GM06990 (cell line): ENCODE results near the gene PTPRD.

ENCODE experiments used
- DNase-seq: peaks from one replicate; pipeline ENCODE4 v3.0.0-alpha.2; 2011; ENCODE audit not compliant: insufficient read length; ENCODE audit errors: extremely low read depth
- H3K27me3 ChIP-seq: replicated peaks from 2 replicates; pipeline ENCODE4 v1.6.0; 2011; ENCODE audit warnings: low read length; ENCODE audit not compliant: control insufficient read depth, insufficient read depth
- H3K36me3 ChIP-seq: 2 replicates; pipeline ENCODE4 v1.5.1; 2011; ENCODE audit warnings: low read length; ENCODE audit not compliant: control insufficient read depth, insufficient read depth
- H3K4me3 ChIP-seq: replicated peaks from 2 replicates; pipeline ENCODE4 v1.5.1; 2011; ENCODE audit warnings: low read depth, mild to moderate bottlenecking, control low read depth, low read length
- TF ChIP-seq, protein P1 (sequence below): IDR thresholded peaks from 2 replicates; pipeline ENCODE4 v1.5.1; 2011; ENCODE audit warnings: low read length, control low read depth, mild to moderate bottlenecking, inconsistent platforms; ENCODE audit not compliant: insufficient read depth, poor library complexity, severe bottlenecking

Gene PTPRD

DNA sequence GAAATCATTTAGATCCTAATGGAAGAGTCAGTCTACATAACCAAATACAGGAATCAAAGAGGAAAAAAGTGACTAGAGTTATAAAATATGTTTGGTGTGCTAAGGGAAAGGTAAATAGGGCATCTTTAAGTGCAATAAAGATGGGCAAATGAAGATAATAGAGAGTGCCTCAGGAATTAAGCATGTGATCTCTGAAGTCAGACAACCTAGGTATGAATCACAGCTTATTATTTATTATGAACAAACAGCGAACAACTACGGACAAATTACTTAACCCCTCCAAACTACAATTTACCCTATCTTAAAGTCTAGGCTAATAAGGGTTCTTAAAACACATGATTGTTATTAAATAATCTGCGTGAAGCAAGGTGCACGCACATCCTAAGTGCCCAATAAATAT is 1903.1 kb downstream of the PTPRD start:
- H3K4me3 ChIP-seq: no peak overlapping the region
- no peak for DNase-seq
- TF ChIP-seq, protein P1, sequence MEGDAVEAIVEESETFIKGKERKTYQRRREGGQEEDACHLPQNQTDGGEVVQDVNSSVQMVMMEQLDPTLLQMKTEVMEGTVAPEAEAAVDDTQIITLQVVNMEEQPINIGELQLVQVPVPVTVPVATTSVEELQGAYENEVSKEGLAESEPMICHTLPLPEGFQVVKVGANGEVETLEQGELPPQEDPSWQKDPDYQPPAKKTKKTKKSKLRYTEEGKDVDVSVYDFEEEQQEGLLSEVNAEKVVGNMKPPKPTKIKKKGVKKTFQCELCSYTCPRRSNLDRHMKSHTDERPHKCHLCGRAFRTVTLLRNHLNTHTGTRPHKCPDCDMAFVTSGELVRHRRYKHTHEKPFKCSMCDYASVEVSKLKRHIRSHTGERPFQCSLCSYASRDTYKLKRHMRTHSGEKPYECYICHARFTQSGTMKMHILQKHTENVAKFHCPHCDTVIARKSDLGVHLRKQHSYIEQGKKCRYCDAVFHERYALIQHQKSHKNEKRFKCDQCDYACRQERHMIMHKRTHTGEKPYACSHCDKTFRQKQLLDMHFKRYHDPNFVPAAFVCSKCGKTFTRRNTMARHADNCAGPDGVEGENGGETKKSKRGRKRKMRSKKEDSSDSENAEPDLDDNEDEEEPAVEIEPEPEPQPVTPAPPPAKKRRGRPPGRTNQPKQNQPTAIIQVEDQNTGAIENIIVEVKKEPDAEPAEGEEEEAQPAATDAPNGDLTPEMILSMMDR: no peak
- no peaks in the 10 kb centered on the region for H3K27me3 ChIP-seq
- H3K36me3 ChIP-seq: no peaks in the 10 kb centered on the region

- TF ChIP-seq, protein P1: no peak
Measured at GRCh38 chr9:8708728-8709127, 1904.1 kb downstream of the PTPRD start.

DNA sequence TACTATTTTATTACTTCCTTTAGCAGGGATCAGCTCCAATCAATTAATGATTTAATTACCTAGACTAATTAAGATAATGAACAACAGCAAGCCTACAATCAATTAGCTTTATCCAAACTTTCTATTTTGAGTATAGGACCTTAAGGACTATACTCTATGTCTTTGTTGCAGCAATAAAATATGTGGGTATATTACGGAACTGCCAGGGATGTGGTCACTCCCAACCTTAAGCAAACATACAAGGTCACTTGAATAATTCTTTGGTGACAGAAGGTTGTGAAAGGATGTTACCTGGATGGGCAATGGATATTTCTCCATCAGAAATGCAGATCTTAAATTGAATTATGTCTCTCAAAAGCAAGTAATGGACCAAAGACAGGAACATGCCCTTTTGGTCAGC is 1905.8 kb downstream of the PTPRD start:
- no peaks in the 10 kb centered on the region for H3K36me3 ChIP-seq
- H3K27me3 ChIP-seq: no peaks in the 10 kb centered on the region
- H3K4me3 ChIP-seq: no peak overlapping the region
- TF ChIP-seq, protein P1: no peak
- DNase-seq: no peak

More at GRCh38 chr9:8708728-8709127, 1904.1 kb downstream of the PTPRD start:
- Histone ChIP-seq H3K4me3 (no peak overlapping the region), H3K27me3 (no peaks in the 10 kb centered on the region), H3K36me3 (no peaks in the 10 kb centered on the region)
- DNase-seq: no peak

GRCh38 chr9:8706531-8706930 is 1906.3 kb downstream of the PTPRD start:
- Histone ChIP-seq H3K27me3 (no peaks in the 10 kb centered on the region), H3K36me3 (no peaks in the 10 kb centered on the region), H3K4me3 (no peak overlapping the region)
- no peak for DNase-seq
- TF ChIP-seq, protein P1: no peak

- DNase-seq: no peak
- Histone ChIP-seq H3K36me3 (no peaks in the 10 kb centered on the region), H3K4me3 (no peak overlapping the region), H3K27me3 (no peaks in the 10 kb centered on the region)
- TF ChIP-seq, protein P1: no peak
Measured at GRCh38 chr9:8705861-8706260, 1906.9 kb downstream of the PTPRD start.

GRCh38 chr9:8703904-8704303 is 1908.9 kb downstream of the PTPRD start:
- Histone ChIP-seq H3K27me3 (no peaks in the 10 kb centered on the region), H3K4me3 (no peak overlapping the region), H3K36me3 (no peaks in the 10 kb centered on the region)
- no peak for DNase-seq
- TF ChIP-seq, protein P1: no peak
